Loucy (cell line): Measurements from ENCODE around the gene CDH20.

Experiments used
- CTCF ChIP-seq: fragments of 200-600 bp; sonication (generic); conservative IDR thresholded peaks from 2 replicates; pipeline ENCODE4 v1.5.1; 2014; ENCODE audit warnings: mild to moderate bottlenecking, antibody characterized with exemption, low read length
- EZH2phosphoT487 ChIP-seq: fragments of 200-600 bp; IDR thresholded peaks from 2 replicates; pipeline ENCODE4 v1.6.1; 2018; ENCODE audit warnings: antibody characterized with exemption, mild to moderate bottlenecking, moderate library complexity, borderline replicate concordance

- TF ChIP-seq EZH2phosphoT487 (no peak), CTCF (no peak)
These were observed 46.4 kb upstream of the CDH20 start for GRCh38 chr18:61286867-61287266.
